Ramos (cell line): ENCODE data around the gene TWNK.
"Not testable (repeated sequence)": the region's sequence is repeated elsewhere in the genome, so short reads cannot be mapped to it uniquely, and the experiment has no call there.

Experiments used
- in situ Hi-C: fragments of 300-500 bp; cut with MboI; formaldehyde crosslinking; loops from one replicate; pipeline ENCODE4 v1.14.3; 2022; ENCODE audit warnings: low sequenced_read_pairs; ENCODE audit not compliant: unreplicated experiment

Gene TWNK

DNA sequence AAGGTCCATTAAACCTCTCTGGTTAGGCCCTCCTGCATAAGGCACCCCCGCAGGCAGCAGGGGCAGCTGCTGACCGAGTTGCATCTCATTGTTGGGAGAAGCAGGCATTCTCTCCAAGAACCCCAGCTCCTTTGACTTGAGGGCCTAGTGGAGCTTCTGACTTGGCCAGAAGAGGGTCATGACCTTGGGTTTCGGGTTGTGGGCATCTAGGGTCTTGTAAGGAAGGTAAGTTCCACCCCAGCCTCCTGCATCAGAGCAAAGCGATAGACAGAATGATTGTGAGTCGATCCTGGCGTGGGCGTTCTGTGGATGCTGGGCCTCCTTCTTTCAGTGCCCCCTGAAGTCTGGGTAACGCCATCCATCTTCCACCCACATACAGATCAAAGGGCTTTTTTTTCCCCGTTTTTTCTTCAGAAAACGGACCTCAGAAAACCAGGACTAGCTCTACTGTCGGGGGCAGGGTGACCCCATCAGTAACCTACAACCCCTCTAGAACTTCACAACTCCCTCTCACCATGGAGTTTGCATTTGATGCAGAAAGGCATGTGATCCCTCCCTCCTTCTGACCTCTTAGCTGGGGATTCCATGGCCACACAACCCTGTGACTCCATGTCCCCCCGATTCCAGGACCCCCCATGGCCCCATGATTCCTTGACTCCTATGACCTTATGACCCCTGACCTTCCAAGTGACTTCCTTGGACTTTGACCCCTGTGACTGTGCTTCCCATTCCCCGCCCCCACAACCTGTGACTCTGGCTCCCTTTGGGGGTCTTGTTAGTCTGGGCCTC, 15.0 kb upstream of the TWNK start:
- in situ Hi-C loops = no loop called here

DNA sequence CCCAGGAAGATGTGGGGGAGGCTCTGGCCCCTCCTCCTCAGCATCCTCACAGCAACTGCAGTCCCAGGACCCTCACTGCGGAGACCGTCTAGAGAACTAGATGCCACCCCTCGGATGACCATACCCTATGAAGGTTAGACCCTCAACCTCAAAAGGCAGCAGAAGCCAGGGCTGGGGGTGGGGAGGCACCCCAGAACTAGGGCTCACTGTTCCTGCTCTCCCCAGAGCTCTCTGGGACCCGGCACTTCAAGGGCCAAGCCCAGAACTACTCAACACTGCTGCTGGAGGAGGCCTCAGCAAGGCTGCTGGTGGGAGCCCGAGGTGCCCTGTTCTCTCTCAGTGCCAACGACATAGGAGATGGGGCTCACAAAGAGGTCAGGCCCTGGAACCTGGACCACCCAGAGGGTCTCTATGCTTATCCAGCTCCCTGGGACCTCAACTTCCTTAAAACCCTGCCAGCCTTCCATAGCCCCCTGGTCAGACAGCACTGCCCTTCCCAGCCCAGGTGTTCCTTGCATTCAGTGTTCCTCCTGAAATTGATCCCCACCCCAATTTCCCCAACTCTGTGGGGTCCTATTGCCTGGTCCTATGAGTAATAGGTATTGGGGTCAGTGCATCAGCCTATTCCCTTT, 14.3 kb upstream of the TWNK start:
- in situ Hi-C loops = no loop called here

DNA sequence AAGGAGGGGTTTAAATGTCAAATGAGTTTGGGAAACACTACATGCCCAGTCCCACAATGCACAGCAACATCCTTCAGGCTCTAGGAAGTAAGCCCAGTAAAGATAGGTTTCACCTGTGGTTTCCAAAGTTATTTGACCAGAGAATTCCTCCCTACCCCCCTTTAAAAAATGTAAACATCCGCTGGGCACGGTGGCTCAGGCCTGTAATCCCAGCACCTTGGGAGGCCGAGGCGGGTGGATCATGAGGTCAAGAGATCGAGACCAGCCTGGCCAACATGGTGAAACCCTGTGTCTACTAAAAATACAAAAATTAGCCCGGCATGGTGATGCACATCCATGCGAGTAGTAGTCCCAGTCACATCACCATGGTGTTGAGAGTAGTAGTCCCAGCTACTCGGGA, 11.9 kb upstream of the TWNK start:
- in situ Hi-C loops = not testable (repeated sequence)

DNA sequence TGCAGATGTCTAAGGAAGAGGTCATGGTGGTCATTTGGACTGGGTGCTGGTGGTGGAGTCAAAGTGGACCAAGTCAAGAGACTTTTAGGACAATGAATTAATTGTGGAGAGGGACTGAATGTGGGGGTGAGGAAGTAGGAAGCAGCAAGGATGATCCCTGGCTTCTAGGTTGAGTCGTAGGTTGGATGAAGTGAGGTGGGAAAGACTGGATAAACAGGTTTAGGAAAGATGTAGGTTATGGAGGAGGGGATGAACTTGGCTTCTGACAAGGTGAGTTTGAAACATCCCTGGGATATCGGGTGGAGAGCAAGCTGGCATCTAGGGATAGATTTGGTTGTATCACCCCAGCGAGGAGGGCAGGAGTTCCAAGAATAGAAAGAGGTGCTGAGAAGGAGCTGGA, 10.4 kb upstream of the TWNK start:
- in situ Hi-C loops = no loop called here

DNA sequence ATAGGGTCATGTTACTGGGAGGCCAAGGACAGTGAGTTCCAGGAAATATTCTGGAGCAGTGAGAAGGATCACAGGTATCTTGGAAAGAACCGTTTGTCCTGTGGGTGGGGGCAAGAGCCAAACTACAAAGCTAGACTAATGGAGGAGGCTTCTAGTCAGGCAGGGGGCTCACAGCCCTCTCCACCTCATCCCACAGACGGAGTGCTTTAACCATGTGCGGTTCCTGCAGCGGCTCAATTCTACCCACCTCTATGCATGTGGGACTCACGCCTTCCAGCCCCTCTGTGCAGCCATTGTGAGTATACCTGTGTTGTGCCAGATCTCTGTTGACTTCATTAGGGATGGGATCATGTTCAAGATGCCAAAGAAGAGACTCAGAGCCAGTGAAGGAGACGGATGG, 9.9 kb upstream of the TWNK start:
- in situ Hi-C loops = no loop called here

DNA sequence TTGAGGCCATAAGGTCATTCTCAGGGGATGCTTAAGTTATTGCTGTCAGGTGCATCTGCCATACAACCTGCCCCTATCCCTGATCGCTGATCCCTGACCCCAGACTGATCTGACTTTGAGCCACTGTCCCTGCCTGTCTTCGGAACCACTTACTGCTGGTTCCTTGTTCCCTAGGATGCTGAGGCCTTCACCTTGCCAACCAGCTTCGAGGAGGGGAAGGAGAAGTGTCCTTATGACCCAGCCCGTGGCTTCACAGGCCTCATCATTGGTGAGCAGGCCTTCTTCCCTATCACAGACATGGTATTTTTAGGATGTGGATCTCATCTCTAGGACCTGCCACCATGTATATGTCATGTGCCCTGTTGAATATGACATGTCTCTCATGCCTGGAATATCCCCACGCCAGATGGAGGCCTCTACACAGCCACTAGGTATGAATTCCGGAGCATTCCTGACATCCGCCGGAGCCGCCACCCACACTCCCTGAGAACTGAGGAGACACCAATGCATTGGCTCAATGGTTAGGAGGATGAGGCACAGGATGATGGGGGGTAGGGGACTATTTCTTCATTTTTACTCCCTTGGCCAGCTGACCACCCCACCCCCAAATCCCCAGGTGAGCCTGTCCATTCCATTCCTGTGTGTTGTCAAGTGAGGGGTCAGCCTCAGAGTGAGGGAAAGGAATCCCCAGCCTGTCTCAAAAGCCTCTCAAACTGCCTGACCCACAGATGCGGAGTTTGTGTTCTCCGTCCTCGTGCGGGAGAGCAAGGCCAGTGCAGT, 9.0 kb upstream of the TWNK start:
- in situ Hi-C loops = no loop called here

DNA sequence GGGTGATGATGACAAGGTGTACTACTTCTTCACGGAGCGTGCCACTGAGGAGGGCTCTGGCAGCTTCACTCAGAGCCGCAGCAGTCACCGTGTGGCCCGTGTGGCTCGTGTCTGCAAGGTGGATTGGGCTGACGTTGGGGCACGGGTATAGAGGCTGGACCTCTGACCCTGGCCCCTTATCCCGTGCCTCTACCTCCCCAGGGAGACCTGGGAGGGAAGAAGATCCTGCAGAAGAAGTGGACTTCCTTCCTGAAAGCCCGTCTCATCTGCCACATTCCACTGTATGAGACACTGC, 8.5 kb upstream of the TWNK start:
- in situ Hi-C loops = no loop called here

DNA sequence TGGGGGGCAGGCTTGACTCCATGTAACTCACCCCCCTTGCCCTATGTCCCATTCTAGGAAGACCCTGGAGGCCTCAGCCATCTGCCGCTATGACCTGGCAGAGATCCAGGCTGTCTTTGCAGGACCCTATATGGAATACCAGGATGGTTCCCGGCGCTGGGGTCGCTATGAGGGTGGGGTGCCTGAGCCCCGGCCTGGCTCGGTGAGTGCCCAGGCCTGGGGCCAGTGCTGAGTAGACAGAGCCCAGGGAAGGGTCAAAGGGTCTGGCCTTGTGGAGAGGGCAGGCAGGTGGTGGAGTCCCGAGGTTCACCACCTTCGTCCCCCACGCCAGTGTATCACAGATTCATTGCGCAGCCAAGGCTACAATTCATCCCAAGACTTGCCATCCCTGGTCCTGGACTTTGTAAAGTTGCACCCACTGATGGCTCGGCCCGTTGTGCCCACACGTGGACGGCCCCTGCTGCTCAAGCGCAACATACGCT, 7.5 kb upstream of the TWNK start:
- in situ Hi-C loops = no loop called here

DNA sequence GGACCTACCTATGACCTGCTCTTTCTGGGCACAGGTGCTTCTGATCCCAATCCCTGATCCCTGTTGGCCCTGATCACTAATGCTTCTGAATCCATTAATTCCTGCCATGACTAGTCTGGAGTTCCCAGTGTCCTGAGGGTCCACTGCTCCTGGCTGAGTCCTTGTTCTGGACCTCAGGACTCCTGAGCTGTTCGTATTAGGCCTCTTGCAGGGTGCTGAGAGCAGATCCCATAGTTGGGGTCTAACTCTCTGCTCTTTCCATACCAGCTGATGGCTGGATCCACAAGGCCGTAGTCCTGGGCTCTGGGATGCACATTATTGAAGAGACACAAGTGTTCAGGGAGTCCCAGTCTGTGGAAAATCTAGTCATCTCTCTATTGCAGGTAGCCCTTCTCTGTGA, 7.0 kb upstream of the TWNK start:
- in situ Hi-C loops = no loop called here

DNA sequence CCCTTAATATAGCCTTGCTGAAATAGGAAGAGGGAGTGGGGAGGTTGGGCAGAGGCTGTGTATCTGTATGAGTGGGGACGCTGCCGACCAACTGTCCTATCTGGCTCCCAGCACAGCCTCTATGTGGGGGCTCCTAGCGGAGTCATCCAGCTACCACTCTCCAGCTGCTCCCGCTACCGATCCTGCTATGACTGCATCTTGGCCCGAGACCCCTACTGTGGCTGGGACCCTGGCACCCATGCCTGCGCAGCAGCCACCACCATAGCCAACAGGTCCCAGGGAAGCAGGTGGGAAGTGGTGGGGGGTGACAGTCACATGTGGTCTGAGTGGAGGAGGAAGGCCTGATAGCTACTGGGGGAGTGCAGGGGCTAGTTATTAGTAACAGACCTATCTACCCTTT, 6.6 kb upstream of the TWNK start:
- in situ Hi-C loops = no loop called here

DNA sequence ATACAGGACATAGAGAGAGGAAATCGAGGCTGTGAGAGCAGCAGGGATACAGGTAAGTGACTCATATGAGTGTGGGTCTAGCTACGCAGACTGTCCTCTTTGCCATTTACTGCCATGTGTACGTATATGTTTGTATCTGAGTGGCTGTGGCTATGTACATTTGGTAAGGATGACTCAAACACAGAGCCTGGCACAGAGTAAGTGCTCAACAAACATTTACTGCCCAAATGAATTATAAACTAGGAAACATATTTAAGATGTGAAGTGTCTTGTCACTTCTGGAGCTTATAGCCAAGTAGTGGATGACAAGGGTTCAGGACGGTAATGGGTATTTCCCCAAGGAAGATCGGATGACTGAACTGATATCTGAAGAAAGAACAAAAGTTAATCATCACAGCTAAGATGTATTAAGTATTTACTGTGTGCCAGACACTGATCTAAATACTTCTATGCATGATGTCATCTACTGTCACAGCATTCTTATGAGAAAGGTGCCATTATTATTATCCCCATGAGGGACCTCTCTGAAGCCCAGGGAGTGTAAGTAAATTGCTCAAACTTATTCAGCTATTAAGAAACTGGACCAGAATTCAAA, 6.1 kb upstream of the TWNK start:
- in situ Hi-C loops = no loop called here

DNA sequence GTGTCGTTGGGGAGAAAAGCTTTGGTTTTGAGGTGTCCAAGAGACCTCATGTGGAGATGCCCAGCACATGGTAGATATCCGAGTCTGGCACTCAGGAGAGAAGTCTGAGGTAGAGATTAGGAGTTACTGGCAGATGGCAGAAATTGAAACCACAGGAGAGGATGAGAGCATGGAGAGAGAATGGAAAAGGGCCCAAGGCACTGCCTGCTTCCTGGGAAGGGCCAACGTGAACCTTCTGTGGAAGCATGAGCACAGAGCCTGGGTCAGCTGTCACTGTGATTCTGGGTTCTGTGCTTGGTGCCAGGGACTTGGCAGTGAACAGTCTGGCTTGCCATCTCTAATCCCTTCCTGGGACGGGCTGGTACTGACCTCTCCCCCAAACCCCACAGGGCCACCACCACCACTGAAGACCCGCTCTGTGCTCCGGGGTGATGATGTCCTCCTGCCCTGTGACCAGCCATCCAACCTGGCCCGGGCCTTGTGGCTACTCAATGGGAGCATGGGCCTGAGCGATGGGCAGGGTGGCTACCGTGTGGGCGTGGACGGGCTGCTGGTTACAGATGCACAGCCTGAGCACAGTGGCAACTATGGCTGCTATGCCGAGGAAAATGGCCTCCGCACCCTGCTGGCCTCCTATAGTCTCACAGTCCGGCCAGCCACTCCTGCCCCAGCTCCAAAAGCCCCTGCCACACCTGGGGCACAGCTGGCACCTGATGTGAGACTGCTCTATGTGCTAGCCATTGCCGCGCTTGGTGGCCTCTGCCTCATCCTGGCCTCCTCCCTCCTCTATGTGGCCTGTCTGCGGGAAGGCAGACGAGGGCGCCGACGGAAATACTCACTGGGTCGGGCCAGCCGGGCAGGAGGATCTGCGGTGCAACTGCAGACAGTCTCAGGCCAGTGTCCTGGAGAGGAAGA, 4.2 kb upstream of the TWNK start:
- in situ Hi-C loops = no loop called here

DNA sequence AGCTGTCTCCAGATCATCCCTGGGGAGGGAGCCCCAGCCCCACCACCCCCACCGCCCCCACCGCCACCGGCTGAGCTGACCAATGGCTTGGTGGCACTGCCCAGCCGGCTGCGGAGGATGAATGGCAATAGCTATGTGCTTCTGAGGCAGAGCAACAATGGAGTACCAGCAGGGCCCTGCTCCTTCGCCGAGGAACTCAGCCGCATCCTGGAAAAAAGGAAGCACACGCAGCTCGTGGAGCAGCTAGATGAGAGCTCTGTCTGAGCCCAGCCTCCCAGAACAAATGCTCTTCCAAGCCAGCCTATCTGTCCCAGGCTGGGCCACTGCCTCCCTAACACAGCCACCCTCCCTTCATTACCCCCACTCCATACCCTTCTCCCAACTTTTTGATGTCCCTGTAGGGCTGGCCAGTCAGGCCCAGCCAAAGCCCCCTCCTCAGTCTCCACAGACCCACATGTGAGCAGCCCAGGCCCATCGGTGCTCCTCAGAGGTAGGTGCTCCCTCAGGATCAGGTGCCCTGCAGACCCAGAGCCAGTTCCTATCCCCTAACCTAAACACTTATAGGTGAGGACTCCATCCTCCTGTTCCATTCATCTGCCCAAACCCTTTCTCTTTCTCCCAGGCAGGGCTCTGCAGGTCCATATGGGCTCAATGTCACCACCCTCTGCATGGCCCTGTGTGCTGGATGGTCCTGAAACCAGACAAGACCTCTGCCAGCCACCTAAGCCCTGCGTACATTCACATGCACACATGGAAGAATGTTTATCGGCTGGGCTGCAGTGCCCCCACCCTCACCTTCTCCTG, 3.3 kb upstream of the TWNK start:
- in situ Hi-C loops = no loop called here

DNA sequence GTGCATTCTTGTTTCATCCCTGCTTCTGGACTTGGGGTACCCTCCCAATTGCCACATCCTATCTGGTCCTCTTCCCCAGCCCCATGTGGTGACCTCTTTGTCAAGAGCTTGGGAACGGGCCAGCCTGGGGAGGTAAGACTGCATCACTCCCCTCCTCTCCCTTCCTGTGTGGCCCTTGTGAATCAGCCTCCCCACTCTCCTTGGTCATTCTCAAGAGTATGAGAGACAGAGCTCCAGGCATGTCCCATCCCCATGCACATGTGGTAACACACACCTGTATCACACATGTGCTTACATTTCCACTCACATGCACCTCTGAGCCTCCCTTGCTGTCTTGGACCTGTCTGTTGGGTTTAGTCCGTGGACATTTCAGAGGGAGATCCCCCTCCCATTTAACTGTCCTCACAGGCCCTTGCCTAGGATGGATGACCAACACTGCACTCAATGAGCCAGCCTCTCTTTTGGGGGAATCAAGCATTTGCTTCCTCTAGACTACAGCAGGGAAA, 2.6 kb upstream of the TWNK start:
- in situ Hi-C loops = no loop called here

DNA sequence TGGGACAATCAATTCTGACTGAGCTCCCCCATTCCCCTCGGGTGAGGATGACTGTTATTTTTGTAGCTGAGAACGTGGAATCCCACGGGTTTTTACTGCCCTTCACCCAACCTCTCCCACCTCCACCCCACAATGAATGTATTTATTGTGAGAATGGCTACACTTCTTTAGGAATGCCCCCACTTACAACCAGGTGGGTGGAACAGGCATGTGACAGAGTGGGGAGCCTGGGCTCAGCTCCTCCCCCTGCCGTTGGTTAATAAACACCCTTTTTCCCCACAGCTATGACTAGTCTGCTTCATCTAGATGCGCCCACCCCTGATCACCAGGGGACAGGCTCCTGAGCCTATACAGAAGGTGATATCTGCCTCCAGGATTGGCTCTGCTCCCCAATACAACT, 2.0 kb upstream of the TWNK start:
- in situ Hi-C loops = no loop called here

DNA sequence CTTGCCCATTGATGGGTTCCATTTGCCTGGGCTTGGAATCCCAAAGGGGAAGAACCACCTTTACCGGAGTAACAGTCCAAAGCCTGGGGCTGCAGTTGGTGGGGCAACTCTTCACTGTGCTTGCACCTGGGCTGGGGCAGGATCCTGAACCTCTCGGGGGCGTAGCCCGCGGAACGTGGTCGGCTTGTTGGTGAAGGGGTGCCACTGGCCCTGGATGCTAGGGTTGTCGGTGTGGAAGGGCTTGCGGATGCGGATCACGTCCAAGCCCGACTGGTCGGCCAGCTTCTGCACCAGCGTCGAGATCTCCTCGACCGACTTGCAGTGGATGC, 756 bp upstream of the TWNK start:
- in situ Hi-C loops = no loop called here

DNA sequence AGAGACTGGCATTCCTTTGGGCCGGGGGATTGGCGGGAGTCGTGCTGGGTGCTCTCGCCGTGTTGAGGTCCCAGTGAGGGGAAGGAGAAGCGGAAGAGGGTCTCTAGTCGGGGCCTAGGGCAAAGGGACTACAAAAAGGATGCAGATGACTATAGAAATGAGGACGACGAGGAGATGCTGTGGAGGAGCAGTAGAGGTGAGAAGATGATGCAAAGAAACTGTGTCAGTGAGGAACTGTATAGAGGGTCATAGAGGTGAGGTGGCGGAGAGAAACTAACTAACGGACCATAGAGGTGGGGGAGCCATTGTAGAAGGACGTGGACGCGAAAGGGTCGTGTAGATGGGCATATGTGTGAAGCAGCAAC, 324 bp downstream of the TWNK start:
- in situ Hi-C loops = no loop called here

DNA sequence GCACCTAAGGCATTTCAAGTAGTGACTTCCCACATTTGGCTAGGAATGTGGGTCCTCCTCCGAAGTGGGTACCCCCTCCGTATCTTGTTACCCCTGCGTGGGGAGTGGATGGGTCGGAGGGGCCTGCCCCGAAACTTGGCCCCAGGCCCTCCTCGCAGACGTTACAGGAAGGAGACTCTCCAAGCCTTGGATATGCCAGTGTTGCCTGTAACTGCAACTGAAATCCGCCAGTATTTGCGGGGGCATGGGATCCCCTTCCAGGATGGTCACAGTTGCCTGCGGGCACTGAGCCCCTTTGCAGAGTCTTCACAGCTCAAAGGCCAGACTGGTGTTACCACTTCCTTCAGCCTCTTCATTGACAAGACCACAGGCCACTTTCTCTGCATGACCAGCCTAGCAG, 823 bp downstream of the TWNK start:
- in situ Hi-C loops = no loop called here

DNA sequence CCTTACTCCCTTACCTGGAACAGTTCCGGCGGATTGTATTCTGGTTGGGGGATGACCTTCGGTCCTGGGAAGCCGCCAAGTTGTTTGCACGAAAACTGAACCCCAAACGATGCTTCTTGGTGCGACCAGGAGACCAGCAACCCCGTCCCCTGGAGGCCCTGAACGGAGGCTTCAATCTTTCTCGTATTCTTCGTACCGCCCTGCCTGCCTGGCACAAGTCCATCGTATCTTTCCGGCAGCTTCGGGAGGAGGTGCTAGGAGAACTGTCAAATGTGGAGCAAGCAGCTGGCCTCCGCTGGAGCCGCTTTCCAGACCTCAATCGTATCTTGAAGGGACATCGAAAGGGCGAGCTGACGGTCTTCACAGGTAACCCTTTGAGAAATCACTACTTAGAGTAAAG, 1.7 kb downstream of the TWNK start:
- in situ Hi-C loops = no loop called here
